Neural cell (in vitro differentiated cells): ENCODE results near the gene AHRR. TPM values are rescaled to one million over a fixed set of nuclear protein-coding genes. Genes with fewer than 3 reads are reported as not detected.

Source experiments
- H2AFZ ChIP-seq: fragments of 200-600, 300-800 bp; sonication (generic), shearing (Covaris generic); 2 replicates; pipeline ENCODE4 v1.6.0; 2014; ENCODE audit warnings: low read depth, mild to moderate bottlenecking, antibody characterized with exemption, low read length, moderate library complexity
- H3F3A ChIP-seq: fragments of 200-600 bp; shearing (Covaris generic); 2 replicates; pipeline ENCODE4 v1.6.1; 2016; ENCODE audit warnings: mild to moderate bottlenecking, moderate library complexity, mixed read lengths, antibody characterized with exemption, low read length; ENCODE audit not compliant: insufficient read depth, poor library complexity, severe bottlenecking
- H3K27ac ChIP-seq: fragments of 200-600, 300-800 bp; sonication (generic), shearing (Covaris generic); 2 replicates; pipeline ENCODE4 v1.5.1; 2014; ENCODE audit warnings: mild to moderate bottlenecking, low read length, moderate library complexity
- H3K27me3 ChIP-seq: fragments of 300-800, 200-600 bp; sonication (generic), shearing (Covaris generic); 2 replicates; pipeline ENCODE4 v1.6.0; 2014; ENCODE audit warnings: mild to moderate bottlenecking, low read depth, low read length, moderate library complexity; ENCODE audit not compliant: insufficient read depth
- H3K36me3 ChIP-seq: fragments of 300-800, 200-600 bp; sonication (generic), shearing (Covaris generic); 2 replicates; pipeline ENCODE4 v1.5.1; 2014; ENCODE audit warnings: mild to moderate bottlenecking, antibody characterized with exemption, low read length, moderate library complexity; ENCODE audit not compliant: insufficient read depth
- H3K4me2 ChIP-seq: fragments of 300-800, 200-600 bp; sonication (generic), shearing (Covaris generic); 2 replicates; pipeline ENCODE4 v1.6.0; 2014; ENCODE audit warnings: mild to moderate bottlenecking, low read length
- H3K4me3 ChIP-seq: fragments of 300-800, 200-600 bp; sonication (generic), shearing (Covaris generic); 2 replicates; pipeline ENCODE4 v1.5.1; 2014; ENCODE audit warnings: mild to moderate bottlenecking, low read length, moderate library complexity
- H3K79me2 ChIP-seq: fragments of 200-600 bp; shearing (Covaris generic); replicated peaks from 2 replicates; pipeline ENCODE4 v1.6.0; 2014; ENCODE audit warnings: mild to moderate bottlenecking, low read length, moderate library complexity; ENCODE audit not compliant: insufficient read depth
- H3K9ac ChIP-seq: fragments of 300-800, 200-600 bp; sonication (generic), shearing (Covaris generic); 2 replicates; pipeline ENCODE4 v1.6.1; 2016; ENCODE audit warnings: mild to moderate bottlenecking, low read length, mixed read lengths
- H3K9me2 ChIP-seq: fragments of 200-600 bp; shearing (Covaris generic); 2 replicates; pipeline ENCODE4 v1.6.1; 2016; ENCODE audit warnings: mild to moderate bottlenecking, low read length, mixed read lengths; ENCODE audit not compliant: insufficient read depth
- H3K9me3 ChIP-seq: fragments of 200-600, 300-800 bp; sonication (generic), shearing (Covaris generic); 2 replicates; pipeline ENCODE4 v1.6.1; 2016; ENCODE audit warnings: mild to moderate bottlenecking, mixed run types, low read length, moderate library complexity, mixed read lengths
- H4K20me1 ChIP-seq: fragments of 200-600 bp; shearing (Covaris generic); 2 replicates; pipeline ENCODE4 v1.6.1; 2016; ENCODE audit warnings: mild to moderate bottlenecking, mixed run types; ENCODE audit not compliant: insufficient read depth
- EP300 ChIP-seq: fragments of 450-650 bp; conservative IDR thresholded peaks from 2 replicates; pipeline ENCODE4 v1.6.1; 2014; ENCODE audit warnings: antibody characterized with exemption, mild to moderate bottlenecking, moderate library complexity; ENCODE audit not compliant: poor library complexity, severe bottlenecking
- EZH2 ChIP-seq: fragments of 200-600, 300-800 bp; shearing (Covaris generic), sonication (generic); IDR thresholded peaks from 2 replicates; pipeline ENCODE4 v1.6.1; 2014; ENCODE audit warnings: antibody characterized with exemption, low read length, borderline replicate concordance, mild to moderate bottlenecking; ENCODE audit not compliant: insufficient read depth, poor library complexity, severe bottlenecking
- MXI1 ChIP-seq: fragments of 450-650 bp; conservative IDR thresholded peaks from 2 replicates; pipeline ENCODE4 v1.6.1; 2014; ENCODE audit warnings: antibody characterized with exemption, mild to moderate bottlenecking; ENCODE audit not compliant: poor library complexity, severe bottlenecking
- POLR2AphosphoS5 ChIP-seq: IDR thresholded peaks from 2 replicates; pipeline ENCODE4 v1.6.1; 2012
- RAD21 ChIP-seq: fragments of 450-650 bp; conservative IDR thresholded peaks from 2 replicates; pipeline ENCODE4 v1.6.1; 2014; ENCODE audit warnings: antibody characterized with exemption, mild to moderate bottlenecking, moderate library complexity
- REST ChIP-seq: IDR thresholded peaks from 2 replicates; pipeline ENCODE4 v1.6.1; 2012; ENCODE audit warnings: borderline replicate concordance
- SMC3 ChIP-seq: fragments of 450-650 bp; conservative IDR thresholded peaks from 2 replicates; pipeline ENCODE4 v1.6.1; 2014; ENCODE audit warnings: antibody characterized with exemption, mild to moderate bottlenecking, moderate library complexity; ENCODE audit not compliant: poor library complexity
- TAF1 ChIP-seq: IDR thresholded peaks from 2 replicates; pipeline ENCODE4 v1.6.1; 2012; ENCODE audit warnings: low read depth
- polyA plus RNA-seq: library from polyadenylated mRNA; depleted of rRNA; stranded (reverse); fragments of >200 nt; gene quantifications from 2 replicates; pipeline ENCODE4 v1.2.3, GENCODE V29; 2014
- TF ChIP-seq, protein P1 (sequence below): fragments of 450-650 bp; IDR thresholded peaks from 2 replicates; pipeline ENCODE4 v1.5.1; 2014; ENCODE audit warnings: antibody characterized with exemption, mild to moderate bottlenecking, moderate library complexity; ENCODE audit not compliant: poor library complexity, severe bottlenecking

Gene AHRR
- polyA plus RNA-seq, 1 donor from 2014 or later, result 0.26 TPM

DNA sequence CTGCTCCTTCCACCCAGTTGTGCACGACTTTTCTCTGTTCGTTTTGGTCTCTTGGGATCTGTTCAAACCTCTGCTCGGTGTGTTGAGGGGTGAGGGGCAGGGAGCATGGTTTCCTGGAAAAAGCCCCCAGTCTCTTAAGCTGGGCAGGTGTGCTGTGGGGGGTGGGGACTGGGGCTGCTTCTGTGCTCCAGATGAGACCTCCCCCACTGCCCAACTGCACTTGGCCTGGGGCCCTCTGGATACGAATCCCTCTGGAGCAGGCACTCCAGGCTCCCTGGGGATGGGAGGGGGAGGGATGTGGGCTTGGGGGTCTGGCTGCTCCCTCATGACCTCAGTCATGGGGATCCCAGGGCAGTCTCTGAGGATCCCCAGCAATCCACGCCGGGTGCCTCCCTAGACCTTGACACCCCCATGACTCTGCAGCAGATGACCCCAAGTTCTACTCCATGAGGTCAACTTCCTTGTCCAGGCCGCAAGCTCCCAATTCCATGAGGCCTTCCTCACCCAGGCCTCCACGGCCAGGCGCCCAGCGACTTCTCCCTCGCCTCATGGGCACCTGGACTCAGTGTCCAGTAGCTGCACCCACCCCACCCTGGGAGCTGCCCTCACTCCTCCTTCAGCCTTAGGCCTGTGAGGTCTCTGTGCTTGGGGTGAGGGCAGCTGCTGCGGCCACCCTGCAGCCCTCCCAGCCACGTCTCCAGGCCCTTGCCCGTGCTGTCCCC is 5.9 kb upstream of the AHRR start:
- H3K9me2 ChIP-seq, result no peaks in the 10 kb centered on the region
- H4K20me1 ChIP-seq, result no peaks in the 10 kb centered on the region
- H3K9me3 ChIP-seq, result no peaks in the 10 kb centered on the region
- no peak overlapping the region for H3K9ac ChIP-seq
- no peaks in the 10 kb centered on the region for H3K36me3 ChIP-seq
- H2AFZ ChIP-seq, result no peak overlapping the region
- no peak overlapping the region for H3K4me3 ChIP-seq
- H3K79me2 ChIP-seq, result no peaks in the 10 kb centered on the region
- H3F3A ChIP-seq, result no peaks in the 10 kb centered on the region
- no peak overlapping the region for H3K4me2 ChIP-seq
- no peak overlapping the region for H3K27ac ChIP-seq
- H3K27me3 ChIP-seq, result peaks cover 24% of the 10 kb centered on the region
- TF ChIP-seq MXI1 (no peak), POLR2AphosphoS5 (no peak)

GRCh38 chr5:316210-317085 is 5.1 kb upstream of the AHRR start:
- H3K9ac ChIP-seq, result no peak overlapping the region
- H3K9me2 ChIP-seq, result no peaks in the 10 kb centered on the region
- H3K27ac ChIP-seq, result no peak overlapping the region
- H4K20me1 ChIP-seq, result no peaks in the 10 kb centered on the region
- no peaks in the 10 kb centered on the region for H3K9me3 ChIP-seq
- H3K36me3 ChIP-seq, result no peaks in the 10 kb centered on the region
- TF ChIP-seq SMC3, result no peak
- TF ChIP-seq MXI1, result no peak
- TF ChIP-seq EP300, result no peak
- TF ChIP-seq RAD21, result no peak
- no peak for TF ChIP-seq REST
- TF ChIP-seq, protein P1, sequence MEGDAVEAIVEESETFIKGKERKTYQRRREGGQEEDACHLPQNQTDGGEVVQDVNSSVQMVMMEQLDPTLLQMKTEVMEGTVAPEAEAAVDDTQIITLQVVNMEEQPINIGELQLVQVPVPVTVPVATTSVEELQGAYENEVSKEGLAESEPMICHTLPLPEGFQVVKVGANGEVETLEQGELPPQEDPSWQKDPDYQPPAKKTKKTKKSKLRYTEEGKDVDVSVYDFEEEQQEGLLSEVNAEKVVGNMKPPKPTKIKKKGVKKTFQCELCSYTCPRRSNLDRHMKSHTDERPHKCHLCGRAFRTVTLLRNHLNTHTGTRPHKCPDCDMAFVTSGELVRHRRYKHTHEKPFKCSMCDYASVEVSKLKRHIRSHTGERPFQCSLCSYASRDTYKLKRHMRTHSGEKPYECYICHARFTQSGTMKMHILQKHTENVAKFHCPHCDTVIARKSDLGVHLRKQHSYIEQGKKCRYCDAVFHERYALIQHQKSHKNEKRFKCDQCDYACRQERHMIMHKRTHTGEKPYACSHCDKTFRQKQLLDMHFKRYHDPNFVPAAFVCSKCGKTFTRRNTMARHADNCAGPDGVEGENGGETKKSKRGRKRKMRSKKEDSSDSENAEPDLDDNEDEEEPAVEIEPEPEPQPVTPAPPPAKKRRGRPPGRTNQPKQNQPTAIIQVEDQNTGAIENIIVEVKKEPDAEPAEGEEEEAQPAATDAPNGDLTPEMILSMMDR, result no peak
- no peak for TF ChIP-seq TAF1
- TF ChIP-seq POLR2AphosphoS5, result no peak
- no peak for TF ChIP-seq EZH2
- no peaks in the 10 kb centered on the region for H3K79me2 ChIP-seq
- no peak overlapping the region for H3K4me3 ChIP-seq
- no peak overlapping the region for H3K4me2 ChIP-seq
- no peaks in the 10 kb centered on the region for H3F3A ChIP-seq
- H2AFZ ChIP-seq, result no peak overlapping the region
- peaks cover 32% of the 10 kb centered on the region for H3K27me3 ChIP-seq
